ENCODE data around the gene GLI3.
"Not testable (repeated sequence)": the region's sequence is repeated elsewhere in the genome, so short reads cannot be mapped to it uniquely, and the experiment has no call there.

GLI3 gene

DNA sequence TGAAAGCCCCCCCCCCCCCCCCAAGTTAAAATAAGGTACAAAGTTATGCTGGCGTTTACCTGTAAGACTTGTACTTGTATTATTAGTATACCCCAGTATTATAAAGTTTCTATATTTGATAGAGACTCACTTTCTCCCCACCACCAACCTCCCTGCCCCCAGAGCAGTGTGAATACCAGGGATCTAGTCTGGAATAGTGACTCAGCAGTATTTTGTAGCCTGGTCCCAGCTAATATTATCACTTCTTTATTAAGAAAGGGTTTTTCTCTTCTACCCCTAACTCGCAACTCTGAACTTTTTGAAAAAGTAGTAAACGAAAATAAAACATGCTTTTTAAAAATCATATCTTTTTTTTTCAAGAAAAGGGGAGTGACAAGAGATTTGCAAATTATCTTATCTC, 26.7 kb downstream of the GLI3 start:
- DNase-seq: no peak

DNA sequence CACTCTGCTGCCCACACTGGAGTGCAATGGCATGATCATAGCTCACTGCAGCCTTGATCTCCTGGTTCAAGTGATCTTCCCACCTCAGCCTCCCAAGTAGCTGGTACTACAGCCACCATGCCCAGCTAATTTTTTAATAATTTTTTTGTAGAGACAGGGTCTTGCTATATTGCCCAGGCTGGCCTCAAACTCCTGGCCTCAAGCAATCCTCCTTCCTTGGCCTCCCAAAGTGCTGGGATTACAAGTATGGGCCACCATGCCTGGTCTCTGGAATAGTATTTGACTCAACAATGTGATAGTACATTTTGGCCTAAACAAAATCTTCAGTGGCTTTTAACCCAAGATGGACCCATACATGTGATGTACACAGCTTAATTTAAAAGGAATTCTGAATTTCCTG, 27.9 kb downstream of the GLI3 start:
- not testable (repeated sequence) for DNase-seq

DNA sequence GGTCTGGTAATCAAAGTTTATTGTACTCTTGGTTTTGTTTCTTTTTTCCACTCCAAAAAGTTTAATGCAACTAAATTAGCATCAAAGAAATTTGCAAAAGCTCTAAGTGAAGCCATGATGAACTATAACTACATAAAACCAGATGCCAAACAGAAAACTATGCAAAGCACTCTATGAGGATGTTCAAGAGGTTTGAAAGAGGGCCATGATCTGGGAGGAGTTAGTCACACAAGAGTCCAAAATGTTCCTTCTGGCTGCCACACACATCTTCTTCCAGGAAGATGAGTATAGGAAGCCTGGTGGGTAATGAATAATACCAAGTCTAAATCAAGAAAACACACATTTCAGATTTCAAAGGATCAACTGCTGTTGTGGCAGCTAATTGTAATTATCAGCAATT, 28.4 kb downstream of the GLI3 start:
- DNase-seq: no peak

DNA sequence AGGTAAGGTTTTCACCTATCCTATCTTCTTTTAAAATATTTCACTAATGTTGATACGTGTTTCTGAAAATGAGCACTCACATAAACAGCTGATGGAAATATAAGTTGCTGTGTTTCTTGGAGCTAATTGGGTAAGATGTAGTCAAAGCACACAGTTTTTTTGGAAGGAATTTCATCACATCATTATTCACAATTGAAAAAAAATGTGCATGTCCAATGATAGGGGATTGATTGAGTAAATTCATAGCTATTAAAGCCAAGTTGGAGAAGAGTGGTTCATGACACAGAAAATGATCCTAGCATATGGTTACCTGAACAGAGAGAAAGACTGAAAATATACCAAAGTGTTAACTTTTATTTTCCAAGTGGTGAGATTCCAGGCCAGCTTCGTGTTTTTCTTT, 29.6 kb downstream of the GLI3 start:
- no peak for DNase-seq

DNA sequence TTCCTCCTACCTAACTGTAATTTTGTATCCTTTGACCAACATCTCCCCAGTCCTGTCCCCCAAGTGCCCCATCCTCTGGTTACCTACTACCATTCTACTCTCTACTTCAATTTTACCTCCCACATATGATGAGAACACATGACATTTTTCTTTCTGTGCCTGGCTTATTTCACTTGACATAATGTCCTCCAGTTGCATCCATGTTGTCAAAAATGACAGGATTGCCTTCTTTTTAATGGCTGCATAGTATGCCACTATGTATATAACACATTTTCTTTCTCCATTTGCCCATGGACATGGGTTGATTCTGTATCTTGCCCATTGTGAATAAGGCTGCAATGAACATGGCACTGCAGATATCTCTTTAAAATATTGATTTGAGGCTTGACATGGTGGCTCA, 33.7 kb downstream of the GLI3 start:
- DNase-seq: no peak

DNA sequence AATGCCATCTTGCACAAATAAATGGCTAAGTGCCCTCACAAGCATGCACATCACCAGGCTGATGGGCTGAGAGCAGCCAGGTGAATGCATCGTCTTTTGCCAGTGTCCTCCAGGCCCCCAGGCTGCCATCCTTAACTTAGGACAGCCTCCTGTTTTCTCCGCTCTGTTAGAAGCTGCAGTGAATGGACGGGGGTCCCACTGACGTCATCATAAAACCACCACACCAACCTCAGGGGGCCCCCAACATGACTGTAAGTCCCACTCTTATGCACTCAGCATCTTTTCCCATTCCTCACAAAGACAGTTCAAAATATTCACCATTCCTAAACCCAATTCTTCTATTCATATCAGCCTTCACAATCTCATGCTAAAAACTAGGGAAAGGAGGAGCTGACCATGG, 34.4 kb downstream of the GLI3 start:
- no peak for DNase-seq

DNA sequence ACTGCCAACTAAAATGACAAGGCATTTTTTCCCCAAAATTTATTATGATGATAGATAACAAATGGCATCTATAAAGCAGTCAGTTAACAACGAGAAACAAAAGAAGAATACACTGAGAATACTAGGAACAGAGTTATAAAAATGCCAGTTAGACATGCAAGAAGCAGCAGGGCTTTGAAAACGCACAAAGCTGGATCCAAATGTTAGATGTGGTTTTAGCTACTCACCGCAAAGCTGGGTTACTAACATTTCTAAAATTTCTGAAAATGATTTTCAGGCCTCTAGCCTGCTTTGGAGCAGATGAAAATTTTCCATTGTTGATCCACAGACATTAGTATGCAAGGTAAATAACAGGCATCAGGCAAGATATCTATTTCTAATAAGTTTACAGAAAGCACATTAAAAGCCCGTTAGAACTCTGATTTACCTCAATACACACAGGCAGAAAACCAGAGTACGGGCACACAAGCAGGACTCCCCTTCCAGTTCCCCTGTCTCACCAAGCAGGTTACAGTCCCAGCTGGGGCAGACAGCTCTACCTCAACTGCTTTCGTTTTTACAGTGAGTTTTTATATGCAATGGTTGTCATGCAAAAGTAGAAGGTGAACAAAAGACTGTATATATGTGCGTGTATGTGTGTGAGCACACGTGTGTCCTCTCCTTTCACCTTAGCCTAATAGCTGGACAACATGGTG, 37.9 kb downstream of the GLI3 start:
- DNase-seq: no peak

DNA sequence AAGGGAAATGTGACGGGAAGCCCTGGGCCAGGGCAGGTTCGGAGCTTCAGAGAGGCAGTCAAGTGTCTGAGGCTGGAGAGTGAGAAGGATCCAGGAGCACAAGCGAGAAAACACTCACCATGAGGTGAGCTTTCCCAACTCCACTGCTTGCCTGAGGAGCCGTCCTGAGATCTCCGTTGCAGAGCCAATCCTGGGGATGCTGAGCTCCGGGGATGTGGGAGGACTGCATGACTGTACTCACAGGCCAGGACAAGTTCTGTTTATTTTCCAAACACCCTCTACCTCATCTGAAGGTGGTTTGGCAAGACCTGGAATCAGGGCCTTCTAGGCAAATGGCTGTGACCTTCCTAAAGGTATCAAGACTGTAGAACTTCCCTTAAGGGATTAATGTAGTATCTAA, 38.7 kb downstream of the GLI3 start:
- no peak for DNase-seq

DNA sequence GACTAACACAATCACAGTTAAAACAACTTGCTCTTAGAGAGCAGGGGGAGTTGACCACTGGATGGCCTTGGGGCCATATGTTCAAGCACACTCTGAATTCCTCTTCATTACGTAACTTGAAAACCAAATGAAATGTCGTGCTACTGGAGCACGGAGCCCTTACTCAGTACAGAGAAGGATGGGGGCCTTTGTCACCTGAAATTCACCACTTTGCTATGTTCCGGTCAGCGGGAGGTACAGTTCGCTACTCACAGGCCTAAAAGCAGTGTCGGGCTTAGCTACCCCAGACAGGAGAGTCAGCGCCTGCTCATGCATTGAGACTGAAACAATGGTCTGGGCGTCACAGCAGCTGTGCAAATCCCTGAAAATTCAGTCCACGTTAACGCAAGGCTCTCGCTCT, 39.6 kb downstream of the GLI3 start:
- no peak for DNase-seq

DNA sequence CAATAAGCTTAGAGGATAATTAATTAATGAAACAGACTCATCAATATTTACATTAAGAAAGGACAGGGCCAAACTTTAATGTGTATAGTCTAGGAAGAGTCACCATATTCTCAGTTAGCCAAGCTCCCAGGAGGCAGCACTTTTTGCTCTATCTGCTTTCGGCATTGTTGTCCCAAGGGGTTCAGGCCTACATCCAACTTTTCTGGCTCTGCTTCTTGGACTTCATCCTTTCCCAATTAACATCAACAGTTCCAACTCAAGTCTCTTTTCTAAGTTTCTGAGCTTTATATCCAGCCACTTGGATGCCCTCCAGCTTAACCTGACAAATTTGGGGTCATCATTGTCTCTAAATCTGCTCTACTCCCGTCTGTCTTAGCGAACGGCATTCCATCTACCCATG, 42.8 kb downstream of the GLI3 start:
- DNase-seq: no peak

DNA sequence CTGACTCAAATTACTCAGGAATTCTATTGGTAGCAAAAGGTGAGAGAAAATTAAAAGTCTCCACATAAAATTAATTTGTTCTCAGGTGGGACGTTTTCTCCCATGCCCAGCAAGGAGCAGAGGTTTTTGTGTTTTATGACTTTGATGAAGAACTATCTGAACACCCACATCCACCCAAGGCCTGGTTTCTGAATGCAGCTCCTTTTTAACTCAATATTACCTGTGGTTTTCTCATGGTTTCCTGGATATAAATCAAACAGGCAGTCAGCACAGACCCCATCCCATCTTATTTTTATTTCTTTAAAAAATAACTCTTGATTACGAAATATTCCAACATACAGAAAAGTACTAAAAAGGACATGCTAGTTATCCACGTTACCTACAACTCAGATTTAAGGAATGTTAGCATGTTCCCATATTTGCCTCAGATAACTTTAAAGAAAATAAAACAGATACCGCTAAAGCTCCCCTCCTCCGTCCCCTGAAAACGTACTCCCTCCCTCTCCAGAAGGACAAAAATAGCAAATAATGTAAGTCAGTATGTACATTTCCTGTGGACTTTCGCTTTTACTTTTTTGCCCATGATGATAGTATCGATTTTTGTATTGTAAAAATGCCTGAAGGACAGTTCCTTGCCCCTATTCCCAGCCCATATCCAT, 43.4 kb downstream of the GLI3 start:
- no peak for DNase-seq

DNA sequence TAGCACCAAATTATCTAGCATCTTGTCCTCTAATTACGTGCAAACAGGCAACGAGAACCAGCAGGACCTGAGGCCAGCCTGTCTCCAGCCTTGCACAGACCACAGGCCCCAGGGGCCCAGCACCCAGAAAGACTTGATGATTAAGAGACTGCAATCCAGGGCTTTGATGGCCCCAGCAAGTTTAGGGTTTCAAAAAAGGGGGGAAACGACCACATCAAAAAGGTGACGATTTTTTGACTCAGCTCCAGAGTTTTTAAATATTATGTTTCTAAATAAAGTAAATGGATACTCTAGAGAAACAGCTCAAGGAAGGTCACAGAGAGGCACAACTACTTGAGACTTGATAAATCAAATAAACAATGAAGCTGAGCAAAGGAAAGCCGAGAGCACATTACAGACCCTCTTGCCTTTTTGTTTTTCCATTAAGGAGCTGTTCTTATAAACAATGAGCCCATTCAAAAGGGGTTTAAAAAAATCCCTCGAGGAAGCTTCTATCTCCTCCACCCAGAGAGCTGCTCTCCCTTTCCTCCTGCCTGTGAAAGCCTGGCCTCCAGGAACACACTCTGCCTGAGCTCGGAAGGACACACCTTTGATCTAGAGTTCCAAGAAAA, 44.1 kb downstream of the GLI3 start:
- DNase-seq: no peak

DNA sequence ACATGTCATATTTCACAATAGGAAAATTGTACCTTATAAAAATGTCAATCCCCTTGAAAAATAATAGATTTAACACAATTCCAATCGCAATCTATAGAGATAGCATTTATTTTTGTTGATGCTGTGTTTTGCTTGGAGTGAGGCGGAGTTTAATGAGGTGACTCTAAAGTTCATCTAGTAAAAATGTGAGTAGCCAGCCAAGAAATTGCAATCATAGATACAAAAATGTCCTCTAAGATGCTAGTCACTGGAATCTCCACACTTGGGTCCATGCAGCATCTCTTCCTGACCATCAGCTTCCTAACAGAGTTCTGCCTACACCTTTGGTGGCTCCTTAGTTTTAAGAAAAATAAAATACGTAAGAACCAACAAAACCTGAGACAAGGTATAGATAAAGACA, 44.9 kb downstream of the GLI3 start:
- DNase-seq: no peak

DNA sequence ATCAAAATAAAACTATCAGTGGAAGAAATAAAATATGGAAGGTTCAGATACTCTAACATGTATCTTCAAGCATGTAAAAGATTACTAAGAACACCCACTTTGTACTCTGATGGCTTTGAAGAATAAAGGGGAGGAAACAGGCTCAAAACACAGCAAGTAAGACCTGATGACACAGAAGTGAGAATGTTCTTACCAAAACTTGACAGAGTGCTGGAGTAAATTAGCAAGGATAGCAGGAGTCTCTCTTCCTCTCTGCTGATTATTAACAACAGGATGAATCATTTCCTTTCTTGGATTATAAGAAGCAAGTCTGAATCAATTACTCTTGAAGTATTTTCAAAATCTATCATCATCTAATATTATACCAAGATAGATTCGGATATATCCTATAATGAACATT, 47.5 kb downstream of the GLI3 start:
- DNase-seq: no peak

DNA sequence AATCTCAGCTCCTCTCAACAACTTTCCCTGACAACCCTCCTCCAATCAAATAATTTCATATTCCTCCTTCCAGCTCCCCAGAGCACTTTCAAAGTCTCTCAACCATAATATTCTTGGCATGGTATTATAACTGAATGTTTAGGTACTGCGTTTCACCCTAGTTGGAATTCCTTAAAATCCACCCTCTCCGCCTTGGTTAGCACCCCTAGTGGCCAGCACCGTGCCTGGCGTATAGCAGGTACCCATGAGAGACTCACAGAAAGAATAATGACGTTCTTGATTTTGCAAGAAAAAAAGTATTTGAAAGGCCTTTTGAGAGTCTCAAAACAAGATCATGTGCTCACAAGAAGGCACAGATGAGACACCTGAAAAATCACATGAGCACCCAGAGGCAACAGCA, 50.9 kb downstream of the GLI3 start:
- DNase-seq: no peak

DNA sequence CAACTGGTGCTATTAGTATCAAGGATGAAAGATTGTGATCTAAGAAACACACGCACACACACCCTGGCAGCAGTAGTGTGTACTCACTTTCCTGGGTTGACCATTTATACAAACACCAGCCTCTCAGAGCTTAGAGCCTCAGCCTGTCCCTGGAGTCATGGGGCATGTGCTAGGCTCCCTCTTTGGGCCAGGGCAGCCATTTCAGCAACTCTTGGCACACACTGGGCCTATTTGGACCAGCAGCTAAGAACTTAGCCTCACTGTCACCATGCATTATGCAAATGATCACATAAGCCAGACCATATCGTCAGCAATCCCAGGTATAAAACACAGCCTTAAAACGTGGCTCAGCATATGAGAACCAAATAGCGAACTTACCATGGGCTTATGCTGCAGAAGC, 51.3 kb downstream of the GLI3 start:
- no peak for DNase-seq

DNA sequence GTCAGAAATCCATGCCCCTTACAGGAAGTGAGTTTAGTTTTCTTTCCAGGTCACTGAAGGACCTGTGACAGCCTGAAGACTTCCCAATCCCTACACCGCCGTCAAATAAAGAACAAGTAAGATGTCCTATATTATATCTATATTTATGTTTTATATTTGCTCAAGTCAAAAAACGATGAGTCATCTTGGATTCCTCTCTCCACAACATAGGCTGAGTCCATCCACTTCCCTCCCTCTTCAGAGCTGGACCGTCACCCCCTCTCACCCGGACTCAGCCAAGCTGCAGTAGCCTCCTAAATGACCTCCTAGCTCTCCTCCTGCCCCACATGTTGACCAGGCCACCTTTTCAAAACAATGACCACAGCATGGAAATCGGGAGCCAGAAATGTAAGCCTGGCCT, 53.5 kb downstream of the GLI3 start:
- DNase-seq: no peak

DNA sequence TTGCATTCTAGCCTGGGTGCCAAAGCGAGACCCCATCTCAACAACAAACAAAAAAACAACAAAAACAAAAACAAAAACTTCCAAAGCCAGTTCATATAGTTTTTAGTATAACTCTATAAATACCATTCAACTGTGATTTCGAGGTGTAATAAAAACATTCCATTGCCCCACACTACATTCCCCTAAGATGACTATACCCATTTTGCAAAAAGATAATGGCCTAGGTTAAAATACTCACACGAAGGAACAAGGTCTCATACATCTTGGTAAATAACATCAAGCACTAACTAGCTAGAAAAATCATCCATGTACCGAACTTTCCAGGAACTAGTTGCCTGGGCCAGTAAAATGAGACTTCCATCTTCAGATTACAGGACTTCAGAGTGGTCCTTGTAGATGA, 55.4 kb downstream of the GLI3 start:
- no peak for DNase-seq

DNA sequence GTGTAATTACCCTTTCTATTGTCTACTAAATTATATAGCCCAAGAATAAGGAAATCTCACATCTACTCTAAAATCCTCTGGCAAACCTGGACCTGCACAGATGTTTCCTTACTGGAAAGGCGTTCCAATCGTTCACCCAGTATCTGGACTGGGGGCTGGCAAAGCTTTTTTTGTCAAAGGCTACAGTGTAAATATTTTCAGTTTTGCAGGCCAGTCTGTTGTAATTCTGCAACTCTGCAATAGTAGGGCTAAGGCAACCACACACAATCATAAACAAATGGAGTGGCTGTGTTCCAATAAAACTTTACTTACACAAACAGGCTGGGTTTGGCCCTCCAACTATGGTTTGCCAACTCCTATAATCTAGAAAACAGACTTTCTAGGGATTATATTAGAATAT, 56.2 kb downstream of the GLI3 start:
- DNase-seq: no peak

DNA sequence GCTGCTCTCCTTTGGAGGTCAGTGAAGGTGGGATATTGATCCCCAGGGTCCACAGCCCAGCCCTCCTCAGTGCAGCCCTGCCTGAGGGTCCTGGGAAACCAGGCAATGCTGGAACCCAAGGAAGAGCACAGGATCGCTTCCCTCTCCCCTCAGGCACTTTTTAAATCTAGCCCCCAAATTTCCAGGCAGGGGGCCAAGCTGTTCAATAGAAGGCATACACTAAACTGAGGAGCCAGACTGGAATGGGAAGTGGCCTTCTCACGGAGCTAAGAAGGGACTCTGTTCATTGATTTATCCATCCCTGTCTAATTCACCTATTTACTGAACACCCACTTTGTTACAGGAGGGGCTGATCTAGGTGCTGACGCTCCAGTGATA, 60.3 kb downstream of the GLI3 start:
- no peak for DNase-seq

DNA sequence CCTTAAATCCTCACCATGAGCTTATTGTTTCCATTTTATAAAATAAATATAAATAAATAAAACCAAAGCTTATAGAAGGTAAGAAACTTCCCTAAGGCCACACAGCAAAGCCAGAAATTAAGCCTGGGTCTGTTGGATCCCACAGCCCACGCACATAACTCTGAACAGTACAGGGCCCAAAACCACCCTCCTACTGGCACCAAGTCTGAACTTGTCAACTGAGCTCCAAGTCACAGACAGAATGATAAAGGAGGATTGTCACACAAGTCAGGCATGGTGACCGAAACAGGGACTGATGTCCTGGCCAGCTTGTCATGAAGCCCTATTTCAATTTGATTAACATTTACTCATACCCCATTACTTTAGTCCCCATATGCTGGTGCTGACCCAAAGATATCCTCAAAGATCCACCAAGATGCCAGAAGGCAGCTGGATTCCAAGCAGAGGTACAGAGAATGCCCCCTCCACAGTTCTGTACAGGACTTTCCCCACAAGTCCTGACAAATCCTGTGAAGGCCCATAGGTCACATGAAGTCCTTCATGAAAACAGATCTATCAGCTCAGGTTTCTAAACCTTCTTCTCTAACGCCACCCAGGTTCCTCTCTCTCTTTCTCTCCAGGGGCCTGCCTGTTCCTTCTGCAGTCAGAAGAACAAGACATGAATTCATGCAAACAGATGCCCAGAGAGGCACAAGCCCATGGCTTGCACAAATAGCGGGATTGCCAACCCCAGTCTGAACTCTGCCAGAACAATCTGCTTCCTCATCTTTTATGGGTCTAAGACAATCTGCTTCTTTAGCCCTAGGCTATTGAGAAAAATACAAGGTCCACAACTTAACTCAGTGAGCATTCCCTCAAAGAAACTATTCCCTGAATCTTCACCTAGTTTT, 60.9 kb downstream of the GLI3 start:
- no peak for DNase-seq

DNA sequence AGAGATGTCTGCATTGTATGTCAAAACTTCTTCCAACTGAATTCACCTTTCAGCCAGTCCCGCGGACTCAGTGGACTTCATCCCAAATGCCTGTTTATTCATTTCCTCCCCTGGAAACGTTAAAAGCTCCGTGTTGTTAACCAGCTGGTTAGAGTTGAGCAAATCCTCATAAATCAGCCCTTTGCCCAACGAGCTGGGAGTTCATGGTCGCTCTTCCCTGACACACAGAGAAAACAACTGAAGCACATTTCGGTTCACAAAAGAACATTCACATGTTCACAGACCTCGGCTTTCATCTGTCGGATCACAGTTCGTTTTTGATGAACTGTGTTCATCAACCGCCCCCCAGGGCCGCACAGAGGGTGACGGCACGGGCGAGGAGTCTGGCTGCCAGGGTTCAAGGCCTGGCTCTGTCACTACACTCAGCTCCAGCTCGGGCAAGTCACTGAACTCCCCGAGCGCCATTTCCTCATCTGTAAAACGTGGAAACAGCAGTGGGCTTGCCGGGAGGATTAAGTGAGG, 62.6 kb downstream of the GLI3 start:
- no peak for DNase-seq

DNA sequence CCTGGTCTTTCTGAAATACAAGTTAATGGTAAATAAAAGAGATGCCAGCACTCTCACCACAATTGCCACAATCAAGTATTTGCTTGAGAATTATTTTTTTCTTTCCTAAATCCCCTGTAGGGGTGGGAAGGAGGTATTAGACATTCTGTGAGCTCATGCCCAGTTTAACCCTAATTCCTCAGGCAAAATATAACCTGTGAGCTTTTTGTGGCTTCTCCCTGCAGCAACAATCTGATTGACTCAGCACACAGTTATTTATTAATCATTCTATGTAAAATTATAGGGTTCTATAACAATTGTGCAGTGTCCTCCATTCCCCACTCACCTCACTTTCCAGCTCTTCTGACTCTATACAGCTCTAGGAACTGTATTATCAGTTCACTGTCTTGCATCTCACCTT, 66.3 kb downstream of the GLI3 start:
- DNase-seq: no peak

DNA sequence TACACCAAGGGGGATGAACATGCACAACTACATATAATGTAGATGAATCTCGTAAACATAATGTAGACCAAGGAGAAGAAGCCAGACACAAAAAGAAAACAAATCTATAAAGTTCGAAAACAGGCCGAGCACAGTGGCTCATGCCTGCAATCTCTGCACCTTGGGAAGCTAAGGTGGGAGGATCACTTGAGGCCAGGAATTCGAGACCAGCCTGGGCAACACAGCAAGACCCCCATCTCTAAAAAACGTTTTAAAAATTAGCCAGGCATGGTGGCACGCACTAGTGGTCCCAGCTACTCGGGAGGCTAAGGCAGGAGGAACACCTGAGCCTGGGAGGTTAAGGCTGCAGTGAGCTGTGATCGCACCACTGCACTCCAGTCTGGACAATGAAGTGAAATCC, 68.5 kb downstream of the GLI3 start:
- no peak for DNase-seq

Data from NCI-H2171 treated with DMSO at 0.1 percent for 48 hours (cell line).